Mucosa of rectum (tissue), 2 donors: ENCODE results near the gene PHF2.

Experiments
- H3K27ac ChIP-seq, 2 donors: one replicate each; pipeline ENCODE4 v1.7.0; 2013; ENCODE audit warnings: inconsistent platforms in 2 of 2, low read depth in 2 of 2, low read length in 2 of 2
- H3K27me3 ChIP-seq, 2 donors: one replicate each; pipeline ENCODE4 v1.7.0; 2013; ENCODE audit warnings: low read length in 2 of 2; ENCODE audit not compliant: control insufficient read depth in 2 of 2, insufficient read depth in 2 of 2
- H3K36me3 ChIP-seq, 2 donors: one replicate each; pipeline ENCODE4 v1.7.0; 2013; ENCODE audit warnings: low read length in 2 of 2; ENCODE audit not compliant: control insufficient read depth in 2 of 2, insufficient read depth in 2 of 2
- H3K4me1 ChIP-seq, 2 donors: one replicate each; pipeline ENCODE4 v1.7.0; 2013; ENCODE audit warnings: low read length in 2 of 2, mild to moderate bottlenecking in 1 of 2; ENCODE audit not compliant: control insufficient read depth in 2 of 2, insufficient read depth in 2 of 2
- H3K4me3 ChIP-seq, 2 donors: one replicate each; pipeline ENCODE4 v1.7.0; 2013; ENCODE audit warnings: low read length in 2 of 2
- H3K9ac ChIP-seq, 2 donors: one replicate each; pipeline ENCODE4 v1.7.0; 2013; ENCODE audit warnings: low read length in 2 of 2, low read depth in 1 of 2, mild to moderate bottlenecking in 1 of 2
- H3K9me3 ChIP-seq, 2 donors: one replicate each; pipeline ENCODE4 v1.7.0; 2013; ENCODE audit warnings: low read length in 2 of 2; ENCODE audit not compliant: control insufficient read depth in 2 of 2
- donor health status: healthy.
- donor health status: Normal muscosa, but diverticular disease.

Gene PHF2

DNA sequence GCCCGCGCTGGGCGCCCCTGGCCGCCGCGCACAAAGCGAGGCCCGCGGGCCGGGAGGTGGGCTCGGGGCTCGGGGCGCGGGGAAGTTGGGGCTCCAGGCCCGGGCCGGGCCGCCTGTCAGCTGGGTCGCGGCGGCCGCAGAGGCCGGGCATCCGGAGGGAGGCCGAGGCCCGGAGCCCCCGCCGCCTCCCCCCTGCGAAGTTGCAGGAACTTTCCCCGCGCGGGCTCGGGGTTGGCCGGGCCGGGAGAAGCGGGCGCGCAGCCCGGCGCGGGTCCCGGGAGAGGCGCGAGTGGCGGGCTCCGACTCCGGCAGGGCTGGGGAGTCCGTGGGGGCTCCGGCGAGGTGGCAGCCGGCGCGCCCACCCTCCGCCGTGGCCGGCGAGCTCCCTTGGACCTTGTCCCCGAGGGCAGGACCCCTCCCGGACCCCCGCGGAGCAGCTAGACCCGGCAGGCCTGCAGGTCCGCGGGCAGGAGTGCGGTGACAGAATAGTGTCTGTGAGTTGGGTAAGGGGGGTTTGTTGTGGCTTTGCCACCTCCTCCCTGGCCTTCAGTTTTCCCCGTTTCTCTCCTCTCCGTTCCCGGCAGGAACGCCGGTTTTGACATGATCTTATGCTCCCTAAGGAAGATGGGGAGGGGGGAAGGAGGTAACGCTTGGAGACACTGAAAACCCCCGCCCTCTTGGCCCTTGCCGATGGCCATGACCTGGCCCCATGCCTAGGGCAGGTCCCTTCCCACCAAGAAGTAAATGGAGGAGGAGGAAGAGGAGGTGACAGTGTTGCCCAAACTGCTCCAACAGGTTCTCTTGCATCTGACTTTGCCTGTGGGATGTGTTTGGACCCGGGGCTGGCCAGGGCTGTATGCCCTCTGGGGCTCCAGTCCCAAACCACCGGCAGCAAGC lies 942 bp downstream of the PHF2 start:
- Histone ChIP-seq H3K27ac (peak overlapping the region; percentile 40 to 63), H3K4me3 (peak overlapping the region; percentile 61 to 76), H3K9me3 (no peaks in the 10 kb centered on the region), H3K36me3 (no peaks in the 10 kb centered on the region), H3K9ac (peak overlapping the region; percentile 75 to 82), H3K4me1 (peaks cover 29 to 36% of the 10 kb centered on the region in 2 donors), H3K27me3 (no peaks in the 10 kb centered on the region)

DNA sequence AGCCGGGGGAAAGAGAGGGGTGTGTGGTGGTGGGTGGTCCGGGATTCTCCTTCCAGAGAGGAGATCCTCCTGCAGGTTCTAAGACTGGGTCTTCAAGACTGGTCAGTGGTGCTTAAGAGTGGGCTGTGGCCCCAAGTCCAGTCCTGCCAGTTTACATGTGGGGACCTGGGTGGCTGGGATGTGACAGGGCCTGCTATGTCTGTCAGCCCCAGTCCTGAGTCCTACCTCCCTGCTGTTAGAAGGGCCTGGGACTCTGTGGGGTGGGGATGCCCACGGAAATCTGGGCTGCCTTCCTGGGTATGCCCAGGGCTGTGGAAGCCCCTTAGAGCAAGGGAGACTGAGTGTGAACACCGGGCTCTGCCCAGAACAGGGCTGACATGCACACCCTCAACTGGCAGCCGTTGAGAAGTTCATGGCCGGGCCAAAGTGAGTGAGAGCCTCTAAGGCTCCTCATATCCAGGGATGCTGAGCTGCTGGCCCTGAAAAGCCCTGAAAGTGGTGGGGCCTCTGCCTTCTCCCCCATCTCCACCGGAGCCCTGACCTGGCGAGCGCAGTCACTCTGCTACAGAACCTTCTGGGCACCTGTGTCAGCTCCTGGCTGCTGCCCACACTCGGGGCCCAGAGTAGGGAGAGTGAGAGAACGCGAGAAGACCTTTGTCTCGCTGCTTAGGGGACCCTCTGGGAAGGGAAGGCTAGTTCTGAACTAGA lies 1.7 kb downstream of the PHF2 start:
- peak overlapping the region in 1 of 2 donors; percentile 82 for H3K9ac ChIP-seq
- H3K27ac ChIP-seq, result no peak overlapping the region
- H3K27me3 ChIP-seq, result no peaks in the 10 kb centered on the region
- H3K4me1 ChIP-seq, result peaks cover 30 to 38% of the 10 kb centered on the region in 2 donors
- no peaks in the 10 kb centered on the region for H3K9me3 ChIP-seq
- H3K36me3 ChIP-seq, result no peaks in the 10 kb centered on the region
- peak overlapping the region; percentile 61 to 76 for H3K4me3 ChIP-seq

DNA sequence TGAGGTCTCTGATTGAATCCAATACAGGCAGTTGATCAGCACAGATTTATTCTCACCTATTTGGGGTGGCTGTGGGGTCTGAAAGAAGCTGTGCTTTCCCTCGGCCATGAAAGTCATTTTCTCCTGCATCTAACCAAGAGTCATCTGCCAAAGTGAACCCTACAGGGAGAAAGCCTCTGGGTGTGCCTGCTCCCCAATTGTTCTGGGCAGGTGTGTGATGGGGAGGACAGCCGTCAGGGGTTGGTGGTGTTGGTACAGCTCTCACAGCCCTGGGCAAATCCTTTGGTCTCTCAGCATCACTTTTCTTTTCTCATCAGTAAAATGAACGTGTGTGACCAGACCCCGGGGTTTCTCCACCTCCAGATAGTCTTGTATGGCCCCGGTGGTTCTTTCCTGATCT lies 2.5 kb downstream of the PHF2 start:
- H3K4me1 ChIP-seq, result peaks cover 30 to 38% of the 10 kb centered on the region in 2 donors

DNA sequence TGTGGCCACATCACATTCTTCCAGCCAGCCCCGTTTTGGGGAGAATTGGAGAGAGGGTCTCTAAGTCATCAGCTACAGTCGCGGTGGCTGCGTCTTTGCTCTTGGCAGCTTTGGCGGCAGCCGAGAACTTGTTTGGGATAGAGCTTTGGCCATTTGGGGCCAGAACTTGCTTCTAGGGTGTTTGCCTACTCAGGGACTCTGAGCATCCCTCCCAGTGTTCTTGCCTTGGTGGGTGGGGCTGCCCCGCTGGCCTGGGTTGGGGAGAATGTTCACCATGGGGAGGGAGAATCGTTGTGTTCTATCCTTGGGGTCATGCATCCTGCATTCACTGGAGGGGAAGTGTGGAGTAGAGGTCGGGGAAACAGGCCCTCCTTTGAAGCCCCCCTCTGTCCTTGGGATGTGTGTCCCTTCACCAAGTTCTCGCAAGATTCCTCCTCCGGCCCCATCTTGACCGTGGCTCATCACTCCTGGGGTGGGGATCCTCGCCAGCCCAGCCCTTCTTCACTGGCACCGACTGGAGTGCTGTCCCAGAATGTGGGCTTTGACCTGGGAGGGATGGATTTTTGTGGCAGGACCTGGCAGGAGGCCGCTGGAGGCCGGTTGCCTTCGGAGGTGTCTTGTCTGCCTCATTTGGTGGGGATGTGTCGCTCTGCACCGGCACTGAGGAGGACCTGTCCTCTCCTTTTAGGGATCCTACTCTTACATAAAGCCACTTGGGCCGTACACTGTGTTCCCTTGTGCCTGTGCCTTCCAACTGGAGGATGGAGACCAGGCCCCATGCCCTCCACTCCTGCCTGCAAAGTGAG lies 3.5 kb downstream of the PHF2 start:
- H3K4me3 ChIP-seq, result no peak overlapping the region
- peaks cover 23 to 37% of the 10 kb centered on the region in 2 donors for H3K4me1 ChIP-seq
- no peaks in the 10 kb centered on the region for H3K27me3 ChIP-seq
- no peaks in the 10 kb centered on the region for H3K36me3 ChIP-seq
- H3K9ac ChIP-seq, result no peak overlapping the region
- no peaks in the 10 kb centered on the region for H3K9me3 ChIP-seq
- H3K27ac ChIP-seq, result no peak overlapping the region

More for the DNA sequence above, 2.5 kb downstream of the PHF2 start:
- Histone ChIP-seq H3K9ac (no peak overlapping the region), H3K9me3 (no peaks in the 10 kb centered on the region), H3K27me3 (no peaks in the 10 kb centered on the region), H3K36me3 (no peaks in the 10 kb centered on the region), H3K27ac (no peak overlapping the region), H3K4me3 (no peak overlapping the region)

DNA sequence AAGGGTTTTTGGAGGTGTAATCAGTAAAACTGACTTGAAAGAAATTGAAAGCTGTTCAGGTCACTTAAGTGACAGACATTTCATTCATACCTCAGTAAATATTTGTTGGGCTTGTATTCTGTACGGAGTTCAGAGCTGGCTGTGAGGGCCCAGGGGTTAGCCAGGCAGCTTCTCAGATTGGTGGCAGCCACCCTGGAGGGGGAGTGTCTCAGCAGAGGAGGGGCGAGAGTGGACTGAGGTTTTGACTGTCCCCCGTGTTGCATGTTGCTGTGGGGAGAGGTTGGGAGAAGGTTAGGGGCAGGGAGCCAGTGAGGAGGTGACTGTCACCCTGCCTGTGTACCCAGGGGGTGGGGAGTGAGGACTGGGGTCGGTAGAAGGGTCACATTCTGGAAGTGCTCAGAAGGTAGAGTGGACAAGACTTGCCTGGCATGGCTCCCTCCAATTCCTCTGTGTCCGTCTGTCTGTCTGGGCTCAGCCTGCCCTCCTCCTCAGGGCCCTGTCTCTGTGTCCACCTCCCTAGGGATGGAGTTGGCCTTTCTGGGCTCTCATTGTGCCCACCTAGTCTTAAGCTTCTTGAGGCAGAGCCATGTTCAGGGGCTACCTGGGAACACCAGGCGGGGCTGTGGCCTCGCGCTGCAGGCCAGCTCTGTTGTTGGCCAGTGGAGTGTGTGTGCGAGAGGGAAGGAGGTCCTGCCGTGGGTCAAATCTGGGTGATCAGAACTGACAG lies 4.4 kb downstream of the PHF2 start:
- Histone ChIP-seq H3K27me3 (no peaks in the 10 kb centered on the region), H3K9me3 (no peaks in the 10 kb centered on the region), H3K27ac (no peak overlapping the region), H3K36me3 (no peaks in the 10 kb centered on the region), H3K4me1 (peaks cover 19 to 31% of the 10 kb centered on the region in 2 donors), H3K9ac (no peak overlapping the region), H3K4me3 (no peak overlapping the region)

DNA sequence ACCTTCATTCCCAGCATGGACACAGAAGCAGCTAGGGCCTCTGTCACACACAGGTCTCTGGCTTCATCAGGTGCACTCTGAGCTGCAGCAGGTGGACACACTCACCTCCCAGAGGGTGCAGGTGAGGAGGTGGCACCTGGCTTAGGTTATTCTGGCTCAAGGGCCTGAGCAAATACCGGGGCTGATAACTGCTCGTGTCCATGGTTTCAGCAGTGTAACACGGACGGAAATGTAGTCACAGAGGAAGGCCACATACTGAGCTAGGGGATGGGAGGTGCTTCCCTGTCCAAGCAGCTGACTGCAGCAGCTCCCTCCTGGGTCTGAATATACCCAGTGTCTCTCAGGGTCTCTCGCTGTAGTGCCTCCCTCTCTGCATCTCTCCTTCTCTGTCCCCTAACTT lies 5.7 kb downstream of the PHF2 start:
- H3K9me3 ChIP-seq, result no peaks in the 10 kb centered on the region
- H3K27me3 ChIP-seq, result no peaks in the 10 kb centered on the region
- no peaks in the 10 kb centered on the region for H3K36me3 ChIP-seq
- H3K27ac ChIP-seq, result peak overlapping the region; percentile 8 to 32
- H3K4me3 ChIP-seq, result no peak overlapping the region
- peak overlapping the region in 1 of 2 donors; percentile 1 for H3K9ac ChIP-seq
- peaks cover 19 to 31% of the 10 kb centered on the region in 2 donors for H3K4me1 ChIP-seq

DNA sequence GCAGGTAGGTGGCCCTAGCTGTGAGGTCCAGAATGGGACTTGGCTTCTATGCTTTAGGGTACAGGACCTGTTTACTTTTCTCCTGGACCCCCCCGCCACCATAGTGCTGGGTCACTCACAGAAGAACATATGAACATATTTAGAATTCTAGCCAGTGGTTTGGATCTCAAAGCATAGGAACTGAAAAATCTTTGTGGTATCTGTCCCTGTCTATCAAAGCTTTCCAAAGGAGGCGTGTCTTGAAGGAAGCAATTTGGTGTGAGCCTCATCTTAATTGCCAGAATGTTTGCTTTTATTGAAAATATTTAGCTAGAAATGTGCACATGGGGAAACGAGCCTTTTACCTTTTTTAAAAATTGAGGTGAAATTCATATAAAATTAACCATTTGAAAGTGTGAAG lies 6.2 kb downstream of the PHF2 start:
- peak overlapping the region in 1 of 2 donors; percentile 1 for H3K9ac ChIP-seq
- H3K4me3 ChIP-seq, result no peak overlapping the region
- H3K4me1 ChIP-seq, result peaks cover 18 to 29% of the 10 kb centered on the region in 2 donors
- H3K9me3 ChIP-seq, result no peaks in the 10 kb centered on the region
- H3K36me3 ChIP-seq, result no peaks in the 10 kb centered on the region
- H3K27ac ChIP-seq, result peak overlapping the region; percentile 8 to 32
- no peaks in the 10 kb centered on the region for H3K27me3 ChIP-seq

DNA sequence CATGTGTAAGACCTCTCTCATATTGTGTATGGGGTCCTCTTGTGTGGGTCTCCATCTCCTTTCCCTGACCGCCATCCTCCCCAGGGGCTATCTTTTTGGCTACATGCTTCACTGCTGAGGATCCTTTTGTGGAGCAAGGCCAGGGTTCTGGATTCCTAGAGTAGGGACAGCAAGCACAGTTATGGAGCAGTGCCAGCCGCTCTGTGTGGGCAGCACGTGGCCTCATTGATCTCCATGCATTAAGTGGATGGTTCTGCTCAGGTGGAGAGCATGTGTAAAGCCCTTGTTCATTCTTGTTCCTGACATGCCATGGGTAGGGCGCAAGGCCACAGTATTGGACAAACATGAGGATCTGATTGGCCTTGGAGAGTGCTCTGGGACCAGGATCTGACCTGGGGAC lies 8.9 kb downstream of the PHF2 start:
- Histone ChIP-seq H3K9me3 (no peaks in the 10 kb centered on the region), H3K4me3 (no peak overlapping the region), H3K27ac (no peak overlapping the region), H3K27me3 (no peaks in the 10 kb centered on the region), H3K36me3 (no peaks in the 10 kb centered on the region), H3K4me1 (peaks cover 7 to 20% of the 10 kb centered on the region in 2 donors), H3K9ac (no peak overlapping the region)

DNA sequence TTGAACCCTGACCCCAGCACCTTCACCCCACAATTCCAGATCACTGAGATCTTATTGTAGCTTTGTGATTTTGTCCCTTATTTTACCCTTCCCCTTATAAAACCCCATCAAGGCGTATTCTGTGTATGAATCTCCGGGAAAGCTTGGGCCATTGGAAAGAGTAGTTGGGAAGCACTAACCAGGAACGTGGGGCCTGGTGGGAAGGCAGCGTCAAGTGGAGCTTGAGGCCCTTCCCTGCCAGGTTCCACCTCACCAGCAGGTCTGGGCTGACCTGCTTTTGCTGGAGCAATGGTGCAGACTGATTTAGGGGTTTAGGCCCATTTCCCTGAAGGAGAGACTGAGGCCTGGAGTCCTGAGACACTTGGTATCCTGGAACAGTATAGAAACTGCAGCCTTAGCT lies 9.3 kb downstream of the PHF2 start:
- Histone ChIP-seq H3K4me1 (peaks cover 7 to 18% of the 10 kb centered on the region in 2 donors), H3K27me3 (no peaks in the 10 kb centered on the region), H3K4me3 (no peak overlapping the region), H3K36me3 (no peaks in the 10 kb centered on the region), H3K9me3 (no peaks in the 10 kb centered on the region), H3K27ac (no peak overlapping the region), H3K9ac (no peak overlapping the region)
